ENCODE data around the gene PCMT1. TPM values are rescaled to one million over a fixed set of nuclear protein-coding genes. Genes with fewer than 3 reads are reported as not detected.
A peak's percentile ranks its signal among the peaks of the same experiment; 100 is the strongest.

PCMT1 gene
- total and polyA plus RNA-seq, 2 of the 13 experiments (the other 11 are each of a cell fraction or from before 2014, with no cell fraction given) = 112 to 169 TPM

DNA sequence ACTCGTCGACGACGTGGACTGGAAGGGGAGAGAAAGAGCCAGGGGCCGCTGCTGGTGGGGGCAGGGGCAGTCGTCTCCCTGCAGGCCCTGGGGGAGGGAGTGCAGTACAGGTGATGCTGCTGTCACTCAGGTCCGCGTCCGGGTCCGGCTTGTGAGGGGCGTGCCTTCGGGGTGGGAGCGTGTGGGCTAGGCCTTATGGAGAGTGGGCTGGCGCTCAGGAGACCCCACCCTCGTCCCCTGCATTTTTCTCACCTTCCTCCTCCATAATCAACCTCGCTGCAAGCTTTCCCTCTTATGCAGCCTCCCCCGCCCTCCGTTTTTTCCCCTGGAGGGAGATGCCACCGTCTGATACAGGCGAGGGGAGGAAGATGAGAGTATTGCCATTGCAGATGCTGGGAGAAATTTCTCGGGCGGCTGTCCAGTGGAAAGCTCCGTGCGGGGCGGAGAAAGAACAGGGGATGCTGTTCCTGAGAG is 632 bp downstream of the PCMT1 start (continued):
- no peak for TF ChIP-seq MYNN (CRISPR knock-in tag; IDR thresholded peaks at IDR 0.05; ENCODE audit: low read depth)
- no peak for TF ChIP-seq ZNF331 (CRISPR knock-in tag; IDR thresholded peaks at IDR 0.05)
- TF ChIP-seq ZFYVE20 (CRISPR knock-in tag; IDR thresholded peaks at IDR 0.05; ENCODE audit: borderline replicate concordance, low read depth) = no peak
- no peak for TF ChIP-seq SUZ12 (IDR thresholded peaks at IDR 0.05; ENCODE audit: low read depth, low read length)
- TF ChIP-seq, protein P1, sequence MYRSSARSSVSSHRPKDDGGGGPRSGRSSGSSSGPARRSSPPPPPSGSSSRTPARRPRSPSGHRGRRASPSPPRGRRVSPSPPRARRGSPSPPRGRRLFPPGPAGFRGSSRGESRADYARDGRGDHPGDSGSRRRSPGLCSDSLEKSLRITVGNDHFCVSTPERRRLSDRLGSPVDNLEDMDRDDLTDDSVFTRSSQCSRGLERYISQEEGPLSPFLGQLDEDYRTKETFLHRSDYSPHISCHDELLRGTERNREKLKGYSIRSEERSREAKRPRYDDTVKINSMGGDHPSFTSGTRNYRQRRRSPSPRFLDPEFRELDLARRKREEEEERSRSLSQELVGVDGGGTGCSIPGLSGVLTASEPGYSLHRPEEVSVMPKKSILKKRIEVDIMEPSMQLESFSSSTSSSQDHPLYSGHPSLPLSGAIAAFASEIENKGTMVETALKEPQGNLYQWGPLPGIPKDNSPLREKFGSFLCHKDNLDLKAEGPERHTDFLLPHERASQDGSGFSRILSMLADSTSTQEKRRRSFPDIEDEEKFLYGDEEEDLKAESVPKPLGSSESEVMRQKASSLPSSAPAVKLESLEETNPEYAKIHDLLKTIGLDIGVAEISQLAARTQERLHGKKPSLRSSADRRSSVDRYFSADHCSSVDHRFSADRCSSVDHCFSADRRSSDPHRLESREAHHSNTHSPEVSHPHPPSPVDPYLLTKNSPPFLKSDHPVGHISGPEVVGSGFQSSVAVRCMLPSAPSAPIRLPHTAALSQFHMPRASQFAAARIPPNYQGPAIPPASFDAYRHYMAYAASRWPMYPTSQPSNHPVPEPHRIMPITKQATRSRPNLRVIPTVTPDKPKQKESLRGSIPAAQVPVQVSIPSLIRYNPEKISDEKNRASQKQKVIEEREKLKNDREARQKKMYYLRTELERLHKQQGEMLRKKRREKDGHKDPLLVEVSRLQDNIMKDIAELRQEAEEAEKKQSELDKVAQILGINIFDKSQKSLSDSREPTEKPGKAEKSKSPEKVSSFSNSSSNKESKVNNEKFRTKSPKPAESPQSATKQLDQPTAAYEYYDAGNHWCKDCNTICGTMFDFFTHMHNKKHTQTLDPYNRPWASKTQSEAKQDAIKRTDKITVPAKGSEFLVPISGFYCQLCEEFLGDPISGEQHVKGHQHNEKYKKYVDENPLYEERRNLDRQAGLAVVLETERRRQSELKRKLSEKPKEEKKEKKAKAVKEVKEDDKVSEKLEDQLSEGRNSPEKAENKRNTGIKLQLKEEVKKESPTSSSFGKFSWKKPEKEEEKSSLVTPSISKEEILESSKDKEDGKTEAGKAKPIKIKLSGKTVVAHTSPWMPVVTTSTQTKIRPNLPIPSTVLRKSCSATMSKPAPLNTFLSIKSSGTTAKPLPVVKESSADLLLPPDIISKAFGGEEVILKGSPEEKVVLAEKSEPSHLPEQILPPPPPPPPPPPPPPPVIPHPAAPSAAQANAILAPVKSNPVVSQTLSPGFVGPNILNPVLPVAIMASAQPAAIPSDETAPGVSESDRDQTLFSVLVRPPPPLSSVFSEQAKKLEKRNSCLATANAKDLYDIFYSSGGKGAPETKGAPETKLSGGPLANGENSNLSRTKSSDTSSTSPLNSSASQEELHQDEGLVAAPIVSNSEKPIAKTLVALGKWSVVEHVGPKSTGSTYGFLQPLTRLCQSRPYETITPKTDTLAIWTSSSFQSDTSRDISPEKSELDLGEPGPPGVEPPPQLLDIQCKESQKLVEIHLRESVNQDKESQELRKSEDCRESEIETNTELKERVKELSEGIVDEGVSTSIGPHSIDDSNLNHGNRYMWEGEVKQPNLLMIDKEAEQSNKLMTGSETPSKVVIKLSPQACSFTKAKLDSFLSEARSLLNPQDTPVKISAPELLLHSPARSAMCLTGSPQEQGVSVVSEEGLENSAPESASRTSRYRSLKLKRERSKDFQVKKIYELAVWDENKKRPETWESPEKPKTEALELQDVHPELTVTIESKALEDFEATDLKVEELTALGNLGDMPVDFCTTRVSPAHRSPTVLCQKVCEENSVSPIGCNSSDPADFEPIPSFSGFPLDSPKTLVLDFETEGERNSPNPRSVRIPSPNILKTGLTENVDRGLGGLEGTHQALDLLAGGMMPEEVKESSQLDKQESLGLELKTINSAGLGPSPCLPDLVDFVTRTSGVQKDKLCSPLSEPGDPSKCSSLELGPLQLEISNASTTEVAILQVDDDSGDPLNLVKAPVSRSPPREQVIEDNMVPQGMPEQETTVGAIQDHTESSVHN (CRISPR knock-in tag; IDR thresholded peaks at IDR 0.05) = no peak
- no peak for TF ChIP-seq CREM (IDR thresholded peaks at IDR 0.05)
- no peak for TF ChIP-seq CREM (CRISPR knock-in tag; IDR thresholded peaks at IDR 0.05)
- no peak for TF ChIP-seq RCOR2 (CRISPR knock-in tag; IDR thresholded peaks at IDR 0.05)
- TF ChIP-seq, protein P2, sequence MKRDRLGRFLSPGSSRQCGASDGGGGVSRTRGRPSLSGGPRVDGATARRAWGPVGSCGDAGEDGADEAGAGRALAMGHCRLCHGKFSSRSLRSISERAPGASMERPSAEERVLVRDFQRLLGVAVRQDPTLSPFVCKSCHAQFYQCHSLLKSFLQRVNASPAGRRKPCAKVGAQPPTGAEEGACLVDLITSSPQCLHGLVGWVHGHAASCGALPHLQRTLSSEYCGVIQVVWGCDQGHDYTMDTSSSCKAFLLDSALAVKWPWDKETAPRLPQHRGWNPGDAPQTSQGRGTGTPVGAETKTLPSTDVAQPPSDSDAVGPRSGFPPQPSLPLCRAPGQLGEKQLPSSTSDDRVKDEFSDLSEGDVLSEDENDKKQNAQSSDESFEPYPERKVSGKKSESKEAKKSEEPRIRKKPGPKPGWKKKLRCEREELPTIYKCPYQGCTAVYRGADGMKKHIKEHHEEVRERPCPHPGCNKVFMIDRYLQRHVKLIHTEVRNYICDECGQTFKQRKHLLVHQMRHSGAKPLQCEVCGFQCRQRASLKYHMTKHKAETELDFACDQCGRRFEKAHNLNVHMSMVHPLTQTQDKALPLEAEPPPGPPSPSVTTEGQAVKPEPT (CRISPR knock-in tag; IDR thresholded peaks at IDR 0.05; ENCODE audit: low read depth) = no peak
- no peak for TF ChIP-seq ZNF792 (CRISPR knock-in tag; IDR thresholded peaks at IDR 0.05)
- TF ChIP-seq ZNF30 (CRISPR knock-in tag; IDR thresholded peaks at IDR 0.05) = no peak
- no peak for TF ChIP-seq PRMT3 (CRISPR knock-in tag; IDR thresholded peaks at IDR 0.05; ENCODE audit: borderline replicate concordance, low read depth)
- no peak; the same call in 1 of the 2 replicates for TF ChIP-seq ZNF878 (CRISPR knock-in tag; IDR thresholded peaks at IDR 0.05)
- 0 out of 2 replicates have a peak, but pooled peaks have one; percentile 6 for TF ChIP-seq ELF1 (CRISPR knock-in tag; IDR thresholded peaks at IDR 0.05)
- peak; percentile 31; the same call in 1 of the 2 replicates for TF ChIP-seq SALL1 (CRISPR knock-in tag; IDR thresholded peaks at IDR 0.05)
- TF ChIP-seq, protein P3, sequence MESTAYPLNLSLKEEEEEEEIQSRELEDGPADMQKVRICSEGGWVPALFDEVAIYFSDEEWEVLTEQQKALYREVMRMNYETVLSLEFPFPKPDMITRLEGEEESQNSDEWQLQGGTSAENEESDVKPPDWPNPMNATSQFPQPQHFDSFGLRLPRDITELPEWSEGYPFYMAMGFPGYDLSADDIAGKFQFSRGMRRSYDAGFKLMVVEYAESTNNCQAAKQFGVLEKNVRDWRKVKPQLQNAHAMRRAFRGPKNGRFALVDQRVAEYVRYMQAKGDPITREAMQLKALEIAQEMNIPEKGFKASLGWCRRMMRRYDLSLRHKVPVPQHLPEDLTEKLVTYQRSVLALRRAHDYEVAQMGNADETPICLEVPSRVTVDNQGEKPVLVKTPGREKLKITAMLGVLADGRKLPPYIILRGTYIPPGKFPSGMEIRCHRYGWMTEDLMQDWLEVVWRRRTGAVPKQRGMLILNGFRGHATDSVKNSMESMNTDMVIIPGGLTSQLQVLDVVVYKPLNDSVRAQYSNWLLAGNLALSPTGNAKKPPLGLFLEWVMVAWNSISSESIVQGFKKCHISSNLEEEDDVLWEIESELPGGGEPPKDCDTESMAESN (CRISPR knock-in tag; conservative IDR thresholded peaks at IDR 0.05) = no peak; the same call in 1 of the 2 replicates
- TF ChIP-seq PHF5A (CRISPR knock-in tag; IDR thresholded peaks at IDR 0.05; ENCODE audit: low read depth, unreplicated experiment) = no peak
- TF ChIP-seq PITX1 (CRISPR knock-in tag; IDR thresholded peaks at IDR 0.05) = no peak; the same call in 1 of the 2 replicates
- peak; percentile 50; the same call in 1 of the 2 replicates for TF ChIP-seq SIN3A (IDR thresholded peaks at IDR 0.05; ENCODE audit: borderline replicate concordance, low read depth, low read length)
